Keratinocyte (primary cell): ENCODE data around the gene MMP2.

Experiments used
- EZH2 ChIP-seq: IDR thresholded peaks from one replicate; pipeline ENCODE4 v1.6.1; 2012; ENCODE audit warnings: inconsistent platforms, mild to moderate bottlenecking, low read length, moderate library complexity
- TF ChIP-seq, protein P1 (sequence below), 3 experiments: IDR thresholded peaks in 1 of 3; conservative IDR thresholded peaks in 1 of 3; optimal IDR thresholded peaks in 1 of 3; 2 replicates in 2 of 3; 3 replicates in 1 of 3; pipeline versions ENCODE3 to v1.5.1; 2011; ENCODE audit warnings: low read length in 3 of 3, mild to moderate bottlenecking in 3 of 3, moderate library complexity in 2 of 3, control low read depth in 1 of 3, inconsistent platforms in 1 of 3; ENCODE audit not compliant: insufficient read depth in 2 of 3; ENCODE audit errors: extremely low read depth in 1 of 3

DNA sequence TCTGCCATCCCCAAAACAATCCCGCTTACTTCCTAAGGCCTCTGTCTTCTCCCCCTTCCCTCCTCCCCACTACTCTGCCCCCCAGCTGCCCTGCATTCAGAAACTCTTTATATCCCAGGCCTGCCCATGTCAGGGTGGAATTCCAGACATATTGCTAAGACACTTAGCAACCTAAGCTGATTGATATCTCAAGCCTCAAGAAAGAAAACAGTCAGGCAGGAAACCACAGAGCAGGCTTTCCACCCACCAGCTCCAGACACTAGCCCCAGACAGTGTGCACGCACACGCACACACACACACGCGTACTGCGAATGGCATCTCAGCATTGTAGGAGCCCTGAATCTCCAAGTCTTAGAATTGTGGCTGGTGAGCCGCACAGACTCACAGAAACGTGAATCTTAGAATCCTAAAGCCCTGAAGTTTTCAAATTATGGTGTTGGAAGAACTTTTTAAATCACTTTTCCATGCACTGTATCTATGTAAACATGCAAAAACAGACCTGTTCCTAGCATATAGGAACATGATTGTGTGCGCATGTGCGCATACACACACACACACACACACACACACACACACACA, 21.0 kb downstream of the MMP2 start:
- TF ChIP-seq, protein P1, sequence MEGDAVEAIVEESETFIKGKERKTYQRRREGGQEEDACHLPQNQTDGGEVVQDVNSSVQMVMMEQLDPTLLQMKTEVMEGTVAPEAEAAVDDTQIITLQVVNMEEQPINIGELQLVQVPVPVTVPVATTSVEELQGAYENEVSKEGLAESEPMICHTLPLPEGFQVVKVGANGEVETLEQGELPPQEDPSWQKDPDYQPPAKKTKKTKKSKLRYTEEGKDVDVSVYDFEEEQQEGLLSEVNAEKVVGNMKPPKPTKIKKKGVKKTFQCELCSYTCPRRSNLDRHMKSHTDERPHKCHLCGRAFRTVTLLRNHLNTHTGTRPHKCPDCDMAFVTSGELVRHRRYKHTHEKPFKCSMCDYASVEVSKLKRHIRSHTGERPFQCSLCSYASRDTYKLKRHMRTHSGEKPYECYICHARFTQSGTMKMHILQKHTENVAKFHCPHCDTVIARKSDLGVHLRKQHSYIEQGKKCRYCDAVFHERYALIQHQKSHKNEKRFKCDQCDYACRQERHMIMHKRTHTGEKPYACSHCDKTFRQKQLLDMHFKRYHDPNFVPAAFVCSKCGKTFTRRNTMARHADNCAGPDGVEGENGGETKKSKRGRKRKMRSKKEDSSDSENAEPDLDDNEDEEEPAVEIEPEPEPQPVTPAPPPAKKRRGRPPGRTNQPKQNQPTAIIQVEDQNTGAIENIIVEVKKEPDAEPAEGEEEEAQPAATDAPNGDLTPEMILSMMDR (optimal IDR thresholded peaks at IDR 0.05 in 1 of 3, IDR thresholded peaks at IDR 0.05 in 1 of 3, conservative IDR thresholded peaks at IDR 0.05 in 1 of 3; ENCODE audit: extremely low read depth in 1 of 3, insufficient read depth in 2 of 3, low read length in 3 of 3) = no peak
- no peak for TF ChIP-seq EZH2
